Measurements from ENCODE around the gene C9orf153.

The C9orf153 gene

DNA sequence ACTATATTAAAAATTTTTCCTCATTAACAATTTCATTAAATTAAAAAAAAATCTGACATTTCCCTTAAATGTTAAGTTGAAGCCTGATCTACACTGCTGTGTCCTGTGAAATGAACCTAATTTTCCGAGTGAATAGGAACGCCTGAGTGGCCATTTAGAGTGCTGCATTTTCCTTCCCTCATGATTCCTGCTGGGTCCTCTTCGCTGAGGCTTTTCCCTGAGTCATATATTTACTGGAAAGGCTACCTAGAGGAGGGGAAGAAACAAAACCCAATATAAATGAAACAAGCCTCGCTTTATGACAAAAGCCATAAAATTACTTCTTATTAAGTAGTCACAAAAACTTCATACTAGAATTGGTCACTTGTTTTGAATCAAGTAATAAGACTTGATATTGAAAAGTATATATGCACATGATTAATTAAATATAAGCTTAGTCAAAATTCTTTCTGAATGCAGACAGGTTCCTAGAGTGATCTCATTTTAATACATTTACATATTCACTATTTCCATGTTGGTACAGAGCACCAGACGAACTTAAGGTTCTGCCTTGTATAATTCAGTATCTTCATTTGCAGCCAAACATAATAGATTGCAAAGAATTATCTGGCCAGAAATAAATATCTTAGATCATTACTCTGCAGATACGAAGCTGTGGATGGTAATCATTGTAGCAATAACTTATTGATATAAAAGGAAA is 29.2 kb upstream of the C9orf153 start:
- no peak overlapping the region for H3K27ac ChIP-seq

DNA sequence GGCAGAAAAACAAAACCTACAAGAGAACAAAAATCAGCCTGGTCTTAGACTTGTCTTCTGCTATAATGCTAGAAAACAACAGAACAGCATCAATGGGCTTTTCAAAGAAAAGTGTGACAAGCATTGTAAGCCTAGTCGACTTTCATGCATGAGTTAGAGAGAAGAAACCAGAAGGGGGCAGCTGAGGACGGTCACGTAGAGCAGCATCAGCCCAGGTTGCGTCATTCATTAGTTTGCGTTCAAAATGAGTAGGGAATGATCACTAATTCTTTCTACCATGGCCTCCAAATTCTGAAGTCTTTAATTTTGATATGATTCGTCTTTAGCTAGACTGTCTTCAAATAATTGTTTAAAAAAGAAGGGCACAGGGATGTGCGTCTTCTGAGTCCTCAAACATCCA is 27.6 kb upstream of the C9orf153 start:
- no peak overlapping the region for H3K27ac ChIP-seq
- TF ChIP-seq CTCF (IDR thresholded peaks at IDR 0.05) = 0 out of 2 replicates have a peak, but pooled peaks have one; percentile 20
- no peak for TF ChIP-seq ZFX (IDR thresholded peaks at IDR 0.05; ENCODE audit: borderline replicate concordance)

More for the DNA sequence above, 29.2 kb upstream of the C9orf153 start:
- no peak for TF ChIP-seq CTCF (IDR thresholded peaks at IDR 0.05)
- TF ChIP-seq ZFX (IDR thresholded peaks at IDR 0.05; ENCODE audit: borderline replicate concordance) = no peak

DNA sequence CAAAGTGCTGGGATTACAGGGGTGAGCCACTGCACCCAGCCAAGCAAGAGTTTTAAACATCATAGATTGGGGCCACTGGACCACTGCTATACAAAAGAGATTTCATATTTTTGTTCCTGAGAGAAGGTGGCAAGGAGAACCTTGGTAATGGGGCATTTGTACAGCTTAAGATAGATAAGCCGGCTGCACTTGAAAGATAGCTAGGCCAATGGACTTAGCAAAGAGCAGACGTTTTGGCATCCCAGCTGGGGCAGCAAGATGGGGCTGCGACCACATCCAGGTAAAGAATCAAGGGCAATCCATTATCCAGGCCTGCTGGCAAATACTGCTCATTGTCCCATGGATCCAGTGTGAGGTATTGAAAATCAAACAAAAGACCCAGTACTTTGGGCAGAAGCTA is 26.8 kb upstream of the C9orf153 start:
- TF ChIP-seq CTCF (IDR thresholded peaks at IDR 0.05) = no peak
- TF ChIP-seq ZFX (IDR thresholded peaks at IDR 0.05; ENCODE audit: borderline replicate concordance) = no peak
- no peak overlapping the region for H3K27ac ChIP-seq

GRCh38 chr9:86285261-86285660 is 25.8 kb upstream of the C9orf153 start:
- H3K27ac ChIP-seq = no peak overlapping the region
- no peak for TF ChIP-seq CTCF (IDR thresholded peaks at IDR 0.05)
- TF ChIP-seq ZFX (IDR thresholded peaks at IDR 0.05; ENCODE audit: borderline replicate concordance) = no peak

DNA sequence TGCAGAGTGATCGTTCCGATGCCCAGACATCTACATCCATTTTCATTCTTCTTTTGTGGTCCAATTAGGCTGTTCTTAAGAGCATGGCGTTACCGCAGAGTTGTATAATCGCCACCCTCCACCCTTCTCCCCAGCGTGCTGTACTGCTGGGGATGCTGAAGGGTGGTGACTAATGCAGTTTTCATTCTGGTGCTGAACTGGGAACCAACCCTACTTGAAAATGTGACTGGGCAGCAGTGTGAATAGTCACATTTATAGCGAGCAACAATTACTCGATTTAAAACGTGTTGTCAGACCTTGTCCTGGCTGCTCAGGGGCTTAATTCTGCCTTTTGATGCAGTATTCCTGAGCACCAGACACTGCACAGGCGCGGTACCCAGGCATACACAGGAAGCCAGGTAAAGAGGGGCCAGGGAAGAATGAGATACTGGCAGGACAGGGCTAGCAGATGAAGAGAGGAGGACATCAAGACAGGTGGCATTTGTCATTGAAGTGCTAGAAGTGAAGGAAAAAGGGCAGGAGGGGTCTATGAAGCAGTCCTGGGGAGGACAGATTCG is 23.6 kb upstream of the C9orf153 start:
- H3K27ac ChIP-seq = peak overlapping the region; percentile 89
- TF ChIP-seq CTCF (IDR thresholded peaks at IDR 0.05) (no peak), ZFX (IDR thresholded peaks at IDR 0.05; ENCODE audit: borderline replicate concordance) (no peak)

DNA sequence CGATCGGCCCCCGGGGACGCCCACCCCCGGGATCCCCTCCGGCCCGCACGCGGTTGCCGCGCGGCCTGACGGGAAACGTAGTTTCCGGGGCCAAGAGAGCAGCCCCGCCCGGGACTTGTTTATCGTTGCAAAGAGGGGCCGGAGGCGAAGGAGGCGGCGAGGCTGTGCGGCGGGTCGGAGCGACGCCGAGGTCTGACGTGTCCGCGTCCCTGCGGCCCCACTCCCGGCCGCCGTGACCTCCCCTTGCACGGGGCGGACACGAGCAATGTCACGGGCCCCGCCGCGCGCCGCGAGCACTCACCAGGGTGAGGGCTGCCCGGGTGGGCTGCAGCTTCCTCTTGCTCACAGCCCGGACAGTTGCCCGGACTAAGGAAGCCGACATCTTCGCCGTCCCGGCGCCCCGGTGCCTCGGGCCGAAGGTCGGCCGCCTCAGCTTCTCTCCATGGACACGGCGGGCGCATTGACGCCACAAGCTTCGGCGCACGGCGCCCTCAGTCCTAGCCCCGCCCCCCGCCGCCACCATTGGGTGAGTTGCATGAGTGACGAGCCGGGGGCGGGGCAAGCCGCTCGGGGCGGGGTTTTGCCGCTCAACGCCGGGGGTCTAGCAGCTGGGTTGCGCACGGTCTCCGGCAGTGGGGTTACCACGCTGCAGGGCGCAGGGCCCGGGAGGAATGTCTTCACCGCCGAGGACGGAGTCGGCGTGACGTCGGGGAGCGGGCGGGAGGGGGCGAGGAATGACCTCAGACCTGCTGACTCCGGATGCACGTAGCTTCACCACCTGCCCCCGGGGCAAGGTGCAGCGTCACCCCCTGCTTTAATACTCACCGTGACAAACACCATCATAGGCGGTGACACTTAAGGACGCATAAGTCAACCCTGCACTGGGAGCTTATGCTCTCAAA is 22.9 kb upstream of the C9orf153 start, which contains the start of gene ISCA1:
Gene ISCA1 (minus strand): TSS at position 462 of the 902 bp plus-strand sequence. CDS start 80 bp downstream, at position 382.
- no peak for TF ChIP-seq ZFX (IDR thresholded peaks at IDR 0.05; ENCODE audit: borderline replicate concordance)
- TF ChIP-seq CTCF (IDR thresholded peaks at IDR 0.05) = no peak
- H3K27ac ChIP-seq = peak within 1 kb of the TSS; percentile 89

Measured in 22Rv1 (cell line).